ENCODE measurements around the gene SRRD.

GRCh38 chr22:26522012-26522411, 38.3 kb downstream of the SRRD start:
- TF ChIP-seq CTCF (conservative IDR thresholded peaks at IDR 0.05) (no peak), EZH2 (IDR thresholded peaks at IDR 0.05; ENCODE audit: low read depth) (no peak)
